ENCODE results near the gene GALNT18. TPM values are rescaled to one million over a fixed set of nuclear protein-coding genes. Genes with fewer than 3 reads are reported as not detected.

GALNT18 gene
- total and polyA plus RNA-seq, 7 donors = 4.6 to 32.4 (median 8.3) TPM

GRCh38 chr11:11372461-11372860, 249.3 kb downstream of the GALNT18 start:
- Histone ChIP-seq H3K9me3 (no peaks in the 10 kb centered on the region), H3K4me1 (no peaks in the 10 kb centered on the region), H3K4me3 (no peak overlapping the region), H3K27me3 (ENCODE audit: insufficient read depth in 3 of 3, low read length in 2 of 3) (no peaks in the 10 kb centered on the region), H3K27ac (no peak overlapping the region), H3K36me3 (ENCODE audit: insufficient read depth in 1 of 2, low read depth in 1 of 2) (no peaks in the 10 kb centered on the region)
- no peak for ATAC-seq
- TF ChIP-seq CTCF (IDR thresholded peaks at IDR 0.05) = no peak
- DNase-seq = no peak
- WGBS, 3 donors = 94 to 97% (median 95%) methylated on average over 8 of the region's 8 CpGs
- intact Hi-C loops (cut with DNase I) = no loop called here

GRCh38 chr11:11370962-11371303, 250.9 kb downstream of the GALNT18 start:
- Histone ChIP-seq H3K4me1 (no peaks in the 10 kb centered on the region), H3K4me3 (no peak overlapping the region), H3K9me3 (no peaks in the 10 kb centered on the region), H3K27me3 (ENCODE audit: insufficient read depth in 3 of 3, low read length in 2 of 3) (no peaks in the 10 kb centered on the region), H3K27ac (no peak overlapping the region), H3K36me3 (ENCODE audit: insufficient read depth in 1 of 2, low read depth in 1 of 2) (no peaks in the 10 kb centered on the region)
- intact Hi-C loops (cut with DNase I) = no loop called here
- TF ChIP-seq CTCF (IDR thresholded peaks at IDR 0.05) = no peak
- ATAC-seq (no peak), DNase-seq (no peak)
- 77 to 89% (median 82%) methylated on average over 6 of the region's 6 CpGs for WGBS, 3 donors

GRCh38 chr11:11370255-11370961, 251.4 kb downstream of the GALNT18 start:
- no peak overlapping the region for H3K4me3 ChIP-seq
- ATAC-seq (no peak), DNase-seq (no peak)
- intact Hi-C loops (cut with DNase I) = no loop called here
- H3K27ac ChIP-seq = no peak overlapping the region
- no peaks in the 10 kb centered on the region for H3K9me3 ChIP-seq
- H3K4me1 ChIP-seq = no peaks in the 10 kb centered on the region
- no peak for TF ChIP-seq CTCF (IDR thresholded peaks at IDR 0.05)
- 73 to 86% (median 74%) methylated on average over 8 of the region's 8 CpGs for WGBS, 3 donors
- no peaks in the 10 kb centered on the region for H3K27me3 ChIP-seq (ENCODE audit: insufficient read depth in 3 of 3, low read length in 2 of 3)
- H3K36me3 ChIP-seq (ENCODE audit: insufficient read depth in 1 of 2, low read depth in 1 of 2) = no peaks in the 10 kb centered on the region

GRCh38 chr11:11366793-11367192, 255.0 kb downstream of the GALNT18 start:
- ATAC-seq = no peak
- no peak for TF ChIP-seq CTCF (IDR thresholded peaks at IDR 0.05)

GRCh38 chr11:11363674-11364073, 258.1 kb downstream of the GALNT18 start:
- H3K4me3 ChIP-seq = no peak overlapping the region
- no peak overlapping the region for H3K27ac ChIP-seq
- no peak for ATAC-seq
- no peaks in the 10 kb centered on the region for H3K9me3 ChIP-seq
- H3K27me3 ChIP-seq (ENCODE audit: insufficient read depth in 3 of 3, low read length in 2 of 3) = no peaks in the 10 kb centered on the region
- H3K4me1 ChIP-seq = no peaks in the 10 kb centered on the region
- no peaks in the 10 kb centered on the region for H3K36me3 ChIP-seq (ENCODE audit: insufficient read depth in 1 of 2, low read depth in 1 of 2)
- no peak for DNase-seq
- no peak for TF ChIP-seq CTCF (IDR thresholded peaks at IDR 0.05)
- intact Hi-C loops (cut with DNase I) = no loop called here

More at GRCh38 chr11:11366793-11367192, 255.0 kb downstream of the GALNT18 start:
- Histone ChIP-seq H3K36me3 (ENCODE audit: insufficient read depth in 1 of 2, low read depth in 1 of 2) (no peaks in the 10 kb centered on the region), H3K27me3 (ENCODE audit: insufficient read depth in 3 of 3, low read length in 2 of 3) (no peaks in the 10 kb centered on the region), H3K27ac (no peak overlapping the region), H3K4me1 (no peaks in the 10 kb centered on the region), H3K9me3 (no peaks in the 10 kb centered on the region), H3K4me3 (no peak overlapping the region)
- no peak for DNase-seq
- 90 to 100% (median 99%) methylated on average over 1 of the region's 1 CpG for whole genome bisulfite sequencing, 3 donors
- intact Hi-C loops (cut with DNase I) = no loop called here
